ENCODE results near the gene MIPEP.
"Not testable (repeated sequence)": the region's sequence is repeated elsewhere in the genome, so short reads cannot be mapped to it uniquely, and the experiment has no call there.

MIPEP gene

GRCh38 chr13:23770428-23770827 is 118.8 kb downstream of the MIPEP start:
- DNase-seq = no peak

GRCh38 chr13:23769401-23769800 is 119.8 kb downstream of the MIPEP start:
- no peak for DNase-seq

- DNase-seq = no peak
Measured at GRCh38 chr13:23767838-23768237, 121.4 kb downstream of the MIPEP start.

- no peak for DNase-seq
Measured at GRCh38 chr13:23766939-23767338, 122.3 kb downstream of the MIPEP start.

GRCh38 chr13:23766283-23766682 is 122.9 kb downstream of the MIPEP start:
- no peak for DNase-seq

- no peak for DNase-seq
Measured at GRCh38 chr13:23765531-23765930, 123.7 kb downstream of the MIPEP start.

GRCh38 chr13:23763318-23763717 is 125.9 kb downstream of the MIPEP start:
- no peak for DNase-seq

- not testable (repeated sequence) for DNase-seq
Measured at GRCh38 chr13:23761760-23762159, 127.4 kb downstream of the MIPEP start.

- DNase-seq = no peak
Measured at GRCh38 chr13:23760000-23760399, 129.2 kb downstream of the MIPEP start.

- DNase-seq = no peak
Measured at GRCh38 chr13:23758798-23759527, 130.2 kb downstream of the MIPEP start.

GRCh38 chr13:23754997-23755396 is 134.2 kb downstream of the MIPEP start:
- peak; percentile 57 for DNase-seq

GRCh38 chr13:23754506-23754905 is 134.7 kb downstream of the MIPEP start:
- DNase-seq = no peak

- DNase-seq = no peak
Measured at GRCh38 chr13:23753458-23753857, 135.7 kb downstream of the MIPEP start.

GRCh38 chr13:23752111-23753001 is 136.8 kb downstream of the MIPEP start:
- DNase-seq = no peak

- DNase-seq = no peak
Measured at GRCh38 chr13:23751195-23751594, 138.0 kb downstream of the MIPEP start.

GRCh38 chr13:23750383-23751121 is 138.6 kb downstream of the MIPEP start:
- DNase-seq = no peak

- no peak for DNase-seq
Measured at GRCh38 chr13:23749288-23749873, 139.8 kb downstream of the MIPEP start.

GRCh38 chr13:23748109-23748990 is 140.8 kb downstream of the MIPEP start:
- no peak for DNase-seq

GRCh38 chr13:23746141-23746540 is 143.1 kb downstream of the MIPEP start:
- not testable (repeated sequence) for DNase-seq

GRCh38 chr13:23744315-23744714 is 144.9 kb downstream of the MIPEP start:
- no peak for DNase-seq

GRCh38 chr13:23743278-23744076 is 145.7 kb downstream of the MIPEP start:
- DNase-seq = no peak
